Limb (tissue), 2 donors: ENCODE results near the gene GRM1.
"Not testable (repeated sequence)": the region's sequence is repeated elsewhere in the genome, so short reads cannot be mapped to it uniquely, and the experiment has no call there.

Experiments used
- DNase-seq, 2 donors: peaks; one replicate each; pipeline ENCODE4 v3.0.0-alpha.2; 2016; ENCODE audit errors: extremely low spot score in 2 of 2

The GRM1 gene

DNA sequence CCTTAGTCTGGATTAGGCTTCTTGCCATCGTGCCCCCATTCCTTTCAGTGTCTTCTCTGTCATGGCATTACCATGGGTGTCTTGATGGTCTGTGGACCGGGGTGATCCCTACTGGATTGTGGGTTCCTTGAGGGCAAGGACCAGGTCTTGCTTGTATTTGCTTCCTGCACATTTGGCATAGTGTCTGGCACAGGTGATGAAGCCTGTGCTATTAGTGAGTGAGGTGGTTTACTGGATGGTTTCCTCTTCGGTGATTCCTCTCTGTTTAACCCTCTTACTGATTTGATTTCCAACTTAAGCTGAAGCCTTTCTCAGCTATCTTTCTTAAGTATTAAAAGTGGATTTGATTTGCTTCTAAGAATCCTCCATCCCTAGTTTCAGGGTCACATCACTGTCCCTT, 162.3 kb downstream of the GRM1 start:
- DNase-seq, result no peak

DNA sequence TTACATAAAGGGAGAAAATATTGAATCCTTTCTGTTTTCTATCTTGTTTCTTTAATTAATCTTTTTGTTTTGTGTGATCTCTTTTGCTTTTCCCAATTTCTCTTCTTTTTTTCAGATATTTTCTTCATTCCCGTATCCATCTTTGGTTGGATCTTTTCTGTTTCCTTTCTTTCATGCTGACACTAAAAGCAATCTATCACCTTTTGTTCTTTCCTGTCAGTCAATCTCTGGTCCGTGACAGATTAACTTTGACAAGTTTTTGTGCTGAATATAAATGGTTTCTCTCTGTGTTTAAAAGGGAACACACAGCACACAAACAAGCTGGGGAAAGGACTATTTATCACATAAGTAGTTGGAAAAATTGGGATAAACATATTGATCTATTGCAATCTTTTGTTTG, 162.8 kb downstream of the GRM1 start:
- DNase-seq, result no peak

GRCh38 chr6:146194434-146194833, 165.6 kb downstream of the GRM1 start:
- DNase-seq, result no peak

DNA sequence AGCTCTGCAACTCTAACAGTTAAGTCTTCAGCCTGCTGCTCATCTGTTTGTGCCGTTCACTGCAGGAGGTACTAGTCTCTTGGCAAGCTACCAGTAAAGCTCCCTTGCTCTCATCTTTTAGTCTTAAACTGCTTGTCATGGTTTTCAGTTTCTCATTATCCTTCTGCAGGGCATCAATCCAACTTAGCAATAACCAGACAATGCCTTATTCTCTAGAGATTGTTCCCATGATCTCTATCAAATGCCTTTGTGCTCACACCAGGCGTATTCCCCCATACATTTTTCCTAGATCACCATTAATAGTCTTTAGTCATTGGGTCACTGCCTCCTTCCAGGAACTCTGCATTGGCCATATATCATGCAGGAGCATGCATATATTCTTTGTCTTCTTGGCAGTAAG, 171.3 kb downstream of the GRM1 start:
- DNase-seq, result peak; percentile 54 to 84

- no peak for DNase-seq
Observed at GRCh38 chr6:146202570-146202969, 173.7 kb downstream of the GRM1 start.

- DNase-seq, result no peak
Observed at GRCh38 chr6:146209942-146210341, 181.1 kb downstream of the GRM1 start.

DNA sequence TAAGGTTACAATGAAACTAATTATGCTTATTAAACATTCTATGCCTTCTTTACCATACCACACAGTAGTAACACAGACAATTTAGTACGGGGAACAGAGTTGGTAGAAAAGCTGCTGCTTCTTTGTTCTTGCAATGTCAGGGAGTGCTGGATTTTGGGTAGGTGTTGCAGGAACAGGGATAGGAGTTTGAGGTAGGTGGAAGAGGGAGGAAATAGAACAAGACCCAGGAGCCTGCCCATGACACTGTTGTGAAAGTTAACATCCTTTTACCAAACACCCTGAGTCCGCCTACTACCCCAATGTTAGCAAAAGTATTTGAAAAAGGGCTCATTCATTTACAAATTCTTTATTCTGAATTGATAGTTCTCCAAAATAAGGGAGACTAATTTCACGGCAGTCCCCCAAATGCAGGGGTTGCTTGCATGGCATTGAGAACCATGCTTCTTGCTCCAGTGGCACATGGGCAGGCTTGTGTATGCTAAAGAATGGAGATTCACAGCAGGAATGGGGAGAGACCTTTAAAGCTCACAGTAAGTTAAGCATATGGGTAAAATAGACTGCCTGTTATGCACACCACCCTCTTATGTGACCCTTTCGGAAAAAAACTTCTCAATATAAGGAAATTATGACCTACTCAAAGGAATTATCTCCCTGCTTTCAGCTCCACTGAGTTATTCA, 181.7 kb downstream of the GRM1 start:
- no peak for DNase-seq

DNA sequence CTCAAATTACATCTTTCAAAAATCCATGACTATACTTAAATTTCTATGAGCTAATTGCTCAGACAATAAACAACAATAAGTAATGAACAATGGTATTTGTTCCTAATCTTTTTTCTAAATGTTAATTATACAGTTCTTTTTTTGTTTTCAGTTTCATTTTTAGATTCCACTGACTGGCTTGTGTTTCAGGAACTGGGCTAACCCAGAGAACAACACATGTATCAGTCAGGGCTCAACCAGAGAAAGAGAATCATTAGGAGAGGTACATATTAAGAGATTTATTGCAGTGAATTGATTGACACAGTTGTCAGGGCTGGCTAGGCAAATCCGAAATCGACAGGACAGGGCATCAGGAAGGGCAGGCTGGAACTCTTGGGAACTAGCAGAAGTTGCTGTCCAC, 182.8 kb downstream of the GRM1 start:
- no peak for DNase-seq

DNA sequence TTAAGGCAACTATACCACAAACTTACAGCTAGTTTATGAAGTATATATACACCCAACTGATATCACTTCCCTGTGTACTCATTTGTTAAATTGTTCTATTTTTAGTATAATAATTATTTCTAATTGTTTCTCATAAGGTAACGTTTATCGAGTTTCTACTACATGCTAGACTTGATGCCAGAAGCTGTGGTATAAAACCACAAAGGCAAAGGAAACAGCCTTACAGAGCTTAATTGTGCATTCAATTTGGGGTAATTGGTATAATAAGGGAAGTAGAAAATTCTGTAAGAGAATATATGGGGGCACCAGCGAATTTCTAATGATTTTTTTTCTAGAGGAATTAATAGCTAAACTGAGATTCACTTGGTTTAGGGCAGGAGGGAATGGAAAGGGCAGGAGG, 183.9 kb downstream of the GRM1 start:
- DNase-seq, result no peak

DNA sequence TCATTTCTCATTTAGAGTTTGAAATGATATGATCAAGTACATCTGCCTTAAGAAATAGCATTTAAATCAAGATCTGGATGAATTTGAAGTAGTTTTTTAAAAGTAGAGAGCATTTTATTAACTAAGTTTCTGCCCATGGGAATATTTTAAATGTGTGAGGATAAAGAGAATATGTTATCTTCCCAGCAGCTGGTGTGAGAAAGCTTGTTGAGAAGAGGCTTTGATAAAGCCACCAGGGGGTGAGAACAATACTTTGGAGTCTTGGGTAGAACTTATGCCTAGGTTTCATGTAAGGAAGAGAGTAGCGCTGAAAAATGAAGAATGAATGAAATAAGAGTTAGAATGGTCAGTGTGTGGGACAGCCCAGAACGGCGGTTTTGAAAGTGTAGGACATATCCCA, 190.2 kb downstream of the GRM1 start:
- no peak for DNase-seq

DNA sequence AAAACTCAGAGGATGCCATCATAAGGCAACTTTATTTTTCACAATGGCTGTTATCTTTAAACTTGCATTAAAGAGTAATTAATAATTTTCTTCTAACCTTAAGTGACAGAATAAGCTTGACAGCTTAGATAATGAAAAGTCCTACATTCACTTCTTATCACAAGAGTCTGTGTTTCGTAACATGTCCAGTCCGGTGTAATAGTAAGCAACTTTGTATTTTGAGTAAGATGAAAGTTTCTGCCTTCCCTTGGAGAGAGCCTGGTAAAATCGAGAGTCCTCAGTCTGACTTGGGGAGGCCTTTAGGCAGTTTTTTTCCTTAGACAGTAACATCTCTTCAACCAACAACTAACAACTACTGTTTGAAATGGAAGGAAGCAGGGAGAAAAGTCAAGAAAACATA, 195.6 kb downstream of the GRM1 start:
- DNase-seq, result no peak

DNA sequence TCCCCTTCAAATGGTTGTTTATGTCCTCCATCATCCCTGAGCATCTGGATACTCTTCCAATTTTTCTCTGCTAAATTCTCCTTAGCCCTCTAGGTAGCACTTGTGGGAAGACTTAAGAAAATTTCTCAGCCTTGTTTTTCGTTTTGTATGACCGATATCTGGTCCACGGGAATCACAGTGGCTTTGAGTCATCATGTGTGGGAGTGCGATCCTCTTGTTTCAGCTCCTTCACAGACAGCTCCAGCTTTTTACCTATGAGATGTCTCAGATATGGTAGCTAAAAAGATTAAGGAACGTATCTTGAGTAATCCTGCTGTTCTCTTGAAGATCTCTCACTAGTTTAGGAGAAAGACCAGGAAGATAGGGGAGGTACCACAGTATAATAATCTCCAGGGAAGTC, 196.1 kb downstream of the GRM1 start:
- DNase-seq, result no peak

- DNase-seq, result no peak
Observed at GRCh38 chr6:146240322-146240721, 211.5 kb downstream of the GRM1 start.

DNA sequence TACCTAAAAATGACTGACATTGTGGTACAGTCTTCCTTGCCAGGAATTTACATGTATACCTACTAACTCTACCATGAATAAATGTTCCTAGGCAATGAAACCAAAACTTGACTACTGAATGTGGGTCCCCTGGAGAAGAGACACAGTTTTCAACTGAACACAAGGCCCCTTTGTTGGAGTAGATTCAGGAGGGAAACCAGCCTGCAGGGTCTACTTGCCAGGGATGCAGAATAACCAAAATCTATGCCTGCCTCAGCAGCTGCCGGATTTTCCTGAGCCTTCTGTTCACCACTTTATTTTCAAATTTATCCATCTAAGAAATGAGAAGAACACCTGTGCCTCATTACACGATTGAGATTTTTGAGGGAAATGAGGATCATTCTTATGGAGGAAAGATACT, 211.9 kb downstream of the GRM1 start:
- no peak for DNase-seq

GRCh38 chr6:146243646-146244045, 214.8 kb downstream of the GRM1 start:
- not testable (repeated sequence) for DNase-seq

DNA sequence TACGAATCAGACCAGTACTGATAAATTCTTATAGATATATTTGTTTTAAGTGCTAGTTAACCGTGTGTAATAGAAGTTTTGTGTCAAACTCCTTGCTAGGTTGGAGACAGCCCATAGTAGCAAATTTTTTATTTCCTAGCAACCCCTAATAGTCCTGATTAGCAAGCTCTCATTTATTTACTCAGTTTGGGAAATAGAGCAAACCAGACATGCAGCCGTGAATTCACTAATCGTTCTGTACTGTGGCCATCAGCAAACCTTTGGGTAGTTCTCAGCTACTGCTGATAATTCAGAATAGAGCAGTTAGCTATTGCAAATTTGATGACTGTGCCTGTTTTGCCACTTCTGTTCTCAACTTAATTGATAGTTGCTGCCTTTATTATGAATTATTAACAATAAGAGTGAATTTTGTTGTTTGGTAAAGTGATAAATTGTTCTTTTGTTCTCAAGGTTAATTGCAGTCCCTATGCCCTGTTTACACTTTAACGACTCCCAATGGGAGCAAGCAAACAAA, 215.8 kb downstream of the GRM1 start:
- DNase-seq, result no peak

DNA sequence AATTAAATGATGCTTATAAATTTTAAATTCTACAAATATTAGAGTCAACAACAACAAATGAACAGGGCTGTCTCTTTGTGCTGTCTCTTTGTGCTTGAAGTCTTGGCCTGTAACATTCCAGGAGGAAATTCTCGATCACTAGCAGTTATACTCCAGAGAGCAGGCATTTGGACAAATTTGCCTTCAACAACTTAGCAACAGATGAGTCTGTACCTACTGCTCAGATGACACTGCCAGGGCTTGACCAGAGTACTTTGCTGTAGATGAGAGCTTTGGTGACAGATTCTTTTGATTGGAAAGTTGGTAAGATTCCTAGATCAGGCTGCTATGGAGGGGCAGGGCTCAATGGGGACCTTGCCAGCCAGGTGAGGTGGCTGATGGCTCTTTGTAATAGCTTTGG, 217.2 kb downstream of the GRM1 start:
- DNase-seq, result no peak

- DNase-seq, result no peak
Observed at GRCh38 chr6:146253691-146254090, 224.8 kb downstream of the GRM1 start.

- no peak for DNase-seq
Observed at GRCh38 chr6:146258206-146258605, 229.3 kb downstream of the GRM1 start.

GRCh38 chr6:146260886-146261285, 232.0 kb downstream of the GRM1 start:
- DNase-seq, result no peak

DNA sequence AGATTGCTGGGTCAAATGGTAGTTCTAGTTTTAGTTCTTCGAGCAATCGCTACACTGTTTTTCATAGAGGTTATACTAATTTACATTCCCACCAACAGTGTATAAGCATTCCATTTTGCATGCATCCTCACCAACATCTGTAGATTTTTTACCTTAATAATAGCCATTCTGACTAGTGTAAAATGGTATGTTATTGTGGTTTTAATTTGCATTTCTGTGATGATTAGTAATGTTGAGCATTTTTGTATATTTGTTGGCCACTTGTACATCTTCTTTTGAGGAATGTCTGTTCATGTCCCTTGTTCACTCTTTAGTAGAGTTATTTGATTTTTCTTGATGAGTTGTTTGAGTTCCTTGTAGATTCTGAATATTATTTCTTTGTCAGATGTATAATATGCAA, 236.2 kb downstream of the GRM1 start:
- DNase-seq, result no peak

- no peak for DNase-seq
Observed at GRCh38 chr6:146267447-146267846, 238.6 kb downstream of the GRM1 start.

- no peak for DNase-seq
Observed at GRCh38 chr6:146267946-146268345, 239.1 kb downstream of the GRM1 start.

DNA sequence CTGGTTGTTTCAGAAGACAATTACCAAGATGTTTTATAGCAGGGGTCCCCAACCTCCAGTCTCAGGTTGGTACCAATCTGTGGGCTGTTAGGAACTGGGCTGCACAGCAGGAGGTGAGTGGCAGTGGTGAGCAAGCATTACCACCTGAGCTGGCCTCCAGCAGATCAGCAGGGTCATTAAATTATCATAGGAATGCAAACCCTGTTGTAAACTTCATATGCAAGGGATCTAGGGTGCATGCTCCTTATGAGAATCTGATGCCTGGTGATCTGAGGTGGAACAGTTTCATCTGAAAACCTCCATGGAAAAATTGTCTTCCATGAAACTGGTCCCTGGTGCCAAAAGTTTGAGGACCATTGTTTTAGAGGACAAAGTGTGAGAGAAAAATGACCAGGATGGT, 240.6 kb downstream of the GRM1 start:
- no peak for DNase-seq
